HUES64 (cell line): ENCODE data around the gene RGL2.
"Not testable (repeated sequence)": the region's sequence is repeated elsewhere in the genome, so short reads cannot be mapped to it uniquely, and the experiment has no call there.

Experiments used
- H3K27ac ChIP-seq: 2 replicates; pipeline ENCODE4 v1.7.0; 2013; ENCODE audit warnings: low read depth, low read length, inconsistent platforms
- H3K27me3 ChIP-seq: 2 replicates; pipeline ENCODE4 v1.6.1; 2013; ENCODE audit warnings: mild to moderate bottlenecking, low read length; ENCODE audit not compliant: insufficient read depth
- H3K36me3 ChIP-seq: 2 replicates; pipeline ENCODE4 v1.6.1; 2013; ENCODE audit warnings: mild to moderate bottlenecking, low read length; ENCODE audit not compliant: insufficient read depth
- H3K4me1 ChIP-seq: 2 replicates; pipeline ENCODE4 v1.6.1; 2013; ENCODE audit warnings: mild to moderate bottlenecking, low read length, moderate library complexity; ENCODE audit not compliant: insufficient read depth
- H3K4me3 ChIP-seq: 2 replicates; pipeline ENCODE4 v1.5.1; 2013; ENCODE audit warnings: mild to moderate bottlenecking, low read length, moderate library complexity
- H3K9ac ChIP-seq: 2 replicates; pipeline ENCODE4 v1.6.1; 2013; ENCODE audit warnings: mild to moderate bottlenecking, low read depth, low read length
- H3K9me3 ChIP-seq: 2 replicates; pipeline ENCODE4 v1.6.1; 2013; ENCODE audit warnings: low read depth, low read length; ENCODE audit not compliant: insufficient read depth
- WGBS: fragments of 150-250, 120-280 bp; methylation state at CpG from one replicate; pipeline ENCODE4 v1.1.7; 2013; ENCODE audit warnings: missing lambda C conversion rate; 5-methylcytosine and 5-hydroxymethylcytosine counted together

Gene RGL2

DNA sequence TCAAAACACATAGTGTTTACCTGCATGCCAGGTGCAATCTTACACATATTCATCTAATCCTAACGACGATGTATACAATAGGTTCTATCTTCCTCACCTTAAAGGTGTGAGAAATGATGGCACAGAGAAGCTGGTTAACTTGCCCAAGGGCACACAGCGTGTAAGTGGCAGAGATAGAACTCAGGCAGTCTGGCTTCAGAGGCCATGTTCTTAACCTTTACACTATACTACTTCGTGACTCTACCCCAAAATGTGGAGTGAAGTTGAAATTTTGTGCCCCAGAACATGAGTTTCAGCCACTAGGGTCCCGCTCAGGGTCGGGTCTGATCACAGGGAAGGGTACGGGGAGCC, 27.6 kb downstream of the RGL2 start:
- H3K27ac ChIP-seq = peak overlapping the region; percentile 95
- H3K9me3 ChIP-seq = no peaks in the 10 kb centered on the region

DNA sequence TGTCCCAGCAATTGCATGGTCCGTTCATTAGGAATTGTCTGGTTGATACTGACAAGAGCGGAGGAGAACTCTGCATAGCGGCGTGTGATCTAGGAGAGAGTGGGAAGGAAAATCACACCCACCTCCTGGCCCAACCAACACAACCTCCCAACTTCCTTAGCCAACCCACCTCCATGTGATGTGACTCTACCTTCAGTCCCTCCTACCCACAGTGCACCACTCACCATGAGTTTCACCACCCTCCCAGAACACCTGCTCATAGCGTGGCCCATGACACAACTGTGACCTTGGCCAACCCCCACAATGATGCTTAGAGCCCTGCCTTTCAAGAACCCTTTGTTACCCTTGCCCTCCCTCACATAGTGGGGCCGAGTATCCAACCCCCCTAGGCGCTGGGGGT, 34.7 kb downstream of the RGL2 start:
- no peaks in the 10 kb centered on the region for H3K4me1 ChIP-seq
- no peaks in the 10 kb centered on the region for H3K9me3 ChIP-seq
- no peak overlapping the region for H3K4me3 ChIP-seq
- H3K27me3 ChIP-seq = no peaks in the 10 kb centered on the region
- WGBS = 93% methylated on average over 5 of the region's 7 CpGs
- no peak overlapping the region for H3K27ac ChIP-seq
- peaks cover 72% of the 10 kb centered on the region for H3K36me3 ChIP-seq
- H3K9ac ChIP-seq = no peak overlapping the region

More for the DNA sequence above, 27.6 kb downstream of the RGL2 start:
- 2% methylated on average over 7 of the region's 7 CpGs for WGBS
- H3K27me3 ChIP-seq = no peaks in the 10 kb centered on the region
- peak overlapping the region; percentile 97 for H3K9ac ChIP-seq
- peaks cover 17% of the 10 kb centered on the region for H3K4me1 ChIP-seq
- peak overlapping the region; percentile 79 for H3K4me3 ChIP-seq
- H3K36me3 ChIP-seq = peaks cover 75% of the 10 kb centered on the region

DNA sequence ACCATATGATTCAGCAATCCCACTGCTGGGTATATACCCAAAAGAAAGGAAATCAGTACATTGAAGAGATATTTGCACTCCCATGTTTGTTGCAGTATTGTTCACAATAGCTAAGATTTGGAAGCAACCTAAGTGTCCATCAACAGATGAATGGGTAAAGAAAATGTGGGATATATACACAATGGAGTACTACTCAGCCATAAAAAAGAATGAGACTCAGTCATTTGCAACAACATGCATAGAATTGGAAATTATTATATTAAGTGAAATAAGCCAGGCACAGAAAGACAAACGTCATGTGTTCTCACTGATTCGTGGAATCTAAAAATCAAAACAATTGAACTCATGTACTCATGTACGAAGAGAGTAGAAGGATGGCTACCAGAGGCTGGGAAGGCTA, 36.3 kb downstream of the RGL2 start:
- not testable (repeated sequence) for H3K4me3 ChIP-seq, H3K4me1 ChIP-seq, H3K9me3 ChIP-seq, H3K27ac ChIP-seq, H3K9ac ChIP-seq, H3K27me3 ChIP-seq
- peaks cover 61% of the 10 kb centered on the region for H3K36me3 ChIP-seq
- 76% methylated on average over 3 of the region's 3 CpGs for WGBS

DNA sequence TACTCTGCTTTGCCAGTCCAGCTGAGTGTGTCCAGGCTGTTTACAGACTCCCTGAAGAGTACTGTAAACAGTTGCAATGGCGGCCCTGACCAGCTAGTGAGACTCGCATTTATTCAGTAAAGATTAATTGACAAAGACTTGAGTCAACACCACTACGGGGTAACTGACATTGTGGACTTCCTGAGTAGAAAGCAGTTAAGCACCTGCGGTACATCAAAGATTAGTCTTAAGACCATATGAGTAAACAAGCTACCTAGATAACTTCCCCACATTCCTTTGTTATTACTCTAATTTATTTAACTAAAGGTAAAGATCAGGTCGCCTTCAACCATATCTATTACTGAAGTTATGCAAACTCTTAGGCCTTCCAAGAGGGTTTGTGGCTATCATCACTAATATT, 39.7 kb downstream of the RGL2 start:
- Histone ChIP-seq H3K36me3 (peaks cover 38% of the 10 kb centered on the region), H3K9me3 (no peaks in the 10 kb centered on the region; the same call in 1 of the 2 replicates), H3K4me1 (no peaks in the 10 kb centered on the region)

DNA sequence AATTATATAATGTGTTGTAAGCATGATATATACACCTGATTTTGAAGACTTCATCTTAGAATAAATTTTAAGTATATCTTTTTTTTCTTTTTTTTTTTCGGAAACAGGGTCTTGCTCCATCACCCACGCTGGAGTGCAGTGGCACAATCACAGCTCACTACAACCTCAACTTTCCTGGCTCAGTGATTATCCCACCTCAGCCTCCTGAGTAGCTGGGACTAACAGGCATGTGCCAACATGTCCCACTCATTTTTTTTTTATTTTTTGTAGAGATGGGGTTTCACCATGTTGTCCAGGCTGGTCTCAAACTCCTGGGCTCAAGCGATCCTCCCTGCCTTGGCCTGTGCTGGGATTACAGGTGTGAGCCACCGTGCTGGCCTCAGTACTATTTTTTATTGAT, 44.2 kb downstream of the RGL2 start:
- Histone ChIP-seq H3K27ac (no peak overlapping the region), H3K4me3 (no peak overlapping the region), H3K27me3 (no peaks in the 10 kb centered on the region), H3K36me3 (peaks cover 24% of the 10 kb centered on the region), H3K9ac (no peak overlapping the region), H3K9me3 (no peaks in the 10 kb centered on the region; the same call in 1 of the 2 replicates), H3K4me1 (peaks cover 5% of the 10 kb centered on the region; the same call in 1 of the 2 replicates)
- 96% methylated on average over 4 of the region's 4 CpGs for WGBS

More for the DNA sequence above, 39.7 kb downstream of the RGL2 start:
- H3K9ac ChIP-seq = no peak overlapping the region
- WGBS = 92% methylated on average over 5 of the region's 5 CpGs
- H3K27me3 ChIP-seq = no peaks in the 10 kb centered on the region
- no peak overlapping the region for H3K4me3 ChIP-seq
- H3K27ac ChIP-seq = no peak overlapping the region

DNA sequence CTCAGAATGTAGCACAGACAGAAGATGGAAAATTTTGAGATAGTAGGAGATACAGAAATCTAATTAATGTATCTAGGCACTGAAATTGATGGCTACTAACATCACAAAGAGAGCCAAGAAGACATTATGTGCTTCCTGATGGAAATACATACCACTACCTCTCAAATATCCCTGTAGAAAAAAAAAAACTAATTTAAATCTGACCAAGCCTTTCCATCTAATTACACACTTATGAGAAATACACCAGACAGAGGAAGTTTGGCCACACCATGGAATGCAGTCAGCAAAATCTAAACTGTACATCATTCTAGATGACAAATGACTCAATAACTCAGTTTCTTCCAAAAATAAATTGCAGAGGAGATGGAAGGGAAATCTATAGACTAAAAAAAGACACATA, 46.0 kb downstream of the RGL2 start:
- no peak overlapping the region for H3K4me3 ChIP-seq
- H3K9ac ChIP-seq = no peak overlapping the region
- H3K36me3 ChIP-seq = peaks cover 22% of the 10 kb centered on the region
- H3K27me3 ChIP-seq = peaks cover 10% of the 10 kb centered on the region
- H3K9me3 ChIP-seq = no peaks in the 10 kb centered on the region; the same call in 1 of the 2 replicates
- H3K4me1 ChIP-seq = peaks cover 6% of the 10 kb centered on the region; the same call in 1 of the 2 replicates
- H3K27ac ChIP-seq = no peak overlapping the region

DNA sequence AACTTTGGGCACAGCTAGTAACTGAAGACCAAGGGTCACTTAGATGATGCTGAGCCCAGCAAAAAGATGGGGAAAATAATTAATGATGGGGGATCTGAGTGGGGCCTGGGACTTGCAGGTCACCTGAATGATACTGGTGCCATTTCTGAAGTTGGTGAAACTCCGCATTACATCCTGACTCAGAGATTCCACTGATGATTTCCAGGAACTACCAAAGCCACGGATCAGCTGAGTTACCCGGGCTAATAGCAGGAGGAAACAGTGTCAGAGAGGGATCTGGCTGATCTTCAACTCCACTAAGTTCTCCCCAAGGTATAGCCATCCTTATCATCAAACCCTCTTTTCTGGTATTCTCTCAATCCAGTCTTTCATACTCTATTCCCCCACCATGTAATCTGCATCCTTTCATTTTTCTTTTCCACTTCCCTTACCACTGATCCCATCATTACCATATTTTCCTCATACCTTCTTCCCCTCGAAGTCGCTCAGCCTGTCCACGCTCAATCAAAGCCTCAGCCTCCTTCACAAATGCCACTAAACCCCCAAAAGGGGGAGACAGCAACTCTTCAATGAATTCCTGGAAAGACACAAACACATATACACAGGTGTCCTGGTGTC, 47.2 kb downstream of the RGL2 start:
- Histone ChIP-seq H3K36me3 (peaks cover 14% of the 10 kb centered on the region), H3K27ac (no peak overlapping the region), H3K4me3 (no peak overlapping the region), H3K4me1 (peaks cover 6% of the 10 kb centered on the region; the same call in 1 of the 2 replicates), H3K9ac (no peak overlapping the region), H3K9me3 (no peaks in the 10 kb centered on the region), H3K27me3 (peaks cover 23% of the 10 kb centered on the region)
- WGBS = 94% methylated on average over 6 of the region's 6 CpGs

DNA sequence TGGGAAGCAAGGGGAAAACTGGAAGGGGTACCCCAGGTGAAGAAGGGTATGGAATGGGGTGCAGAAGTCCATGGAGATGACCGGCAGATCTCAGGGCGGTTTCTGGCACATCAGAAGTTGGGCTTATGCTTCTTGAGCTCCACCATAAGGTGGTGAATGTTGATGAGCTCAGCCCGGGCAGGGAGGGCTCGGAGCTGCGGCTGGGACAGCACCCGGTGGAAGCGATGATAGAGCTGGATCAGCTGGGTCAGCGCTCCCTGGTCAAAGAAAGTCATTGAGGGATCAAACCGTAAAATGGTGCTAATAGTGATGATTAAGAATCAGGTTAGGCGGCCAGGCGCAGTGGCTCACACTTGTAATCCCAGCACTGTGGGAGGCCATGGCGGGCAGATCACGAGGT, 48.0 kb downstream of the RGL2 start:
- no peak overlapping the region for H3K4me3 ChIP-seq
- H3K27me3 ChIP-seq = peaks cover 30% of the 10 kb centered on the region
- no peaks in the 10 kb centered on the region for H3K9me3 ChIP-seq
- no peak overlapping the region for H3K27ac ChIP-seq
- no peak overlapping the region for H3K9ac ChIP-seq
- H3K4me1 ChIP-seq = peaks cover 6% of the 10 kb centered on the region; the same call in 1 of the 2 replicates
- peaks cover 14% of the 10 kb centered on the region for H3K36me3 ChIP-seq
- WGBS = 94% methylated on average over 13 of the region's 13 CpGs

DNA sequence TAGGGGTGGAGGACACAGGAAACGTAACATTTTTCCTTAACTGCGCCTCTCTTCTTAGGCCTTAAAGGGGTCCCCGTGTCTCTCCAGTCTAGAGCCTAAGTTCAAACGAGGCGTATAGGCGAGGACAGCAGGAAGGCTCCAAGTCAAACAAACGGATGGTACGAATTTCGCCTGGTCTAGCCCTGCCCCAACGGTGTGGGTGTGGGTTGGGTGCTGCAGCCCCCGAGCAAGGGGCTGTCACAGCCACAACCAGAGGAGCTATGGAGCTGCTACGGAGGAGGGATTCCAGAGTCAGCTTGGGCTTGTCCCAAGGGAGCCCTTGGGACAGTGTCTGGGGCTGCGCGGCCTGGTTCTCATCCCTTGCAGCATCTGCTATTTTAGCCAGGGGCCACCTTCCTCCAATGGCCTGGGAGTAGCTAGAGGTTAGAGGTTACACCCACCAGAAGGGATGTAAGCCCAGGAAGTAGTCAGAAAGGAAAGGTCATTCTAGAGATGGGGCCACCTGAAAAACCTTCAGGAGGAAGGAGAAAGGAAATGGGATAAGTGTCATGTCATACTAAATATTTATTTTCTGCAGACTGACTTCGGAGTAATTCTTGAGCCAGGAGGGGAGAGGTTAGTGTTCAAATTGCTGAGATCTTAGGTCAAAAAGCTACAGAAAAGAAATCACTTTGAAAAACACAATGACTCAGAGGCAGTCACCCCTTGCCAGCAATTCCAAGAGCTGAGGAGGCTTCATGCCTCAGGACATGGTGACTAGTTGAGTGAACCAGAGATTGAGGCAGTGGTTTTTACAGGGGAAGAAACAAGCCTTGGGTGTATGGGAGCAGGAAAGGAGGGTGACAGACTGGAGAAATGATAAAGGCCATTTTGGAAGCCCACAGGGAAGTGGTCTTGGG, 48.8 kb downstream of the RGL2 start:
- Histone ChIP-seq H3K4me3 (peak overlapping the region; percentile 77), H3K27ac (peak overlapping the region; percentile 82; the same call in 1 of the 2 replicates)
- 45% methylated on average over 15 of the region's 15 CpGs for WGBS

DNA sequence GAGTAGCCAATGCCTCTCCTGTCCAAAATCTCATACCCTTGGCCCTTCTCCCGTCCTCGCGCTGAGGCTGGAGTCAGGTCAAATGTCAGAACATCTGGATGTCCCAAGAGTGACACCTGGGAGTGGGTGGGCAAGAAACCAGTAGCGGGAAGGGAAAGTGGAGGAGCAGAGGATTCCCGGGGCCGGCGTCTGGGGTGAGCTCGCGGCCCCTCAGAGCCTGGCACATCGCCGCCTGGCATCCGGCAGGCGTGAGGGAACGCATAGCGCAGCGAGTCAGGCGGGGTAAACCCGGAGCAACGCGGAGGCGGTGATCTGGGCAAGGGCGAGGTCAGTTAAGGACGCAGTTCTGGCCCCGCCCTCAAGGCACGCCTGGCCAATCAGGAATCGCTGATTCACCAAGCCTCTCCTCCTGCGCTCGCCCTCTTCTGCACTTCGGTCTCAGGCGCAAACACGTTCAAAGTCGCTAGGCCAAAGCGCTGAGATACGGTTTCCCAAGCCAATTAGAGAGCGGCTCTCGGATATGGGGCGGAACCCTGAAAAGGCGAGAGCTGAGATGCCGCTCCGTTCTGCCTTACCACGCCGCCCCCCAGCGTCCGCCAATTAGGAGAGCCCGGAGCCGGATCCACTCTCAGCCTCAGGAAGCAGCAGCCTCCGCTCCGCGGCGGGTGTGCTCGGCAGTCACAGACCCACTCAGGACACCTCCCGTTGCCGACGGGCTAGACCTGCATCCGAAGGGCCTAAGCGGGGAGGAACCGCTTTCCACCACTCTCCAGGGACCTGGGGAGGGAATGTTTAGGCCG, 49.6 kb downstream of the RGL2 start:
- H3K27me3 ChIP-seq = peaks cover 34% of the 10 kb centered on the region
- under 1% methylated on average over 58 of the region's 58 CpGs for WGBS
- H3K9ac ChIP-seq = peak overlapping the region; percentile 78
- H3K9me3 ChIP-seq = no peaks in the 10 kb centered on the region
- peak overlapping the region; percentile 82; the same call in 1 of the 2 replicates for H3K27ac ChIP-seq
- peaks cover 6% of the 10 kb centered on the region; the same call in 1 of the 2 replicates for H3K4me1 ChIP-seq
- peak overlapping the region; percentile 77 for H3K4me3 ChIP-seq
- H3K36me3 ChIP-seq = peaks cover 14% of the 10 kb centered on the region

More for the DNA sequence above, 48.8 kb downstream of the RGL2 start:
- H3K27me3 ChIP-seq = peaks cover 34% of the 10 kb centered on the region
- no peaks in the 10 kb centered on the region for H3K9me3 ChIP-seq
- H3K36me3 ChIP-seq = peaks cover 14% of the 10 kb centered on the region
- peak overlapping the region; percentile 78 for H3K9ac ChIP-seq
- peaks cover 6% of the 10 kb centered on the region; the same call in 1 of the 2 replicates for H3K4me1 ChIP-seq

DNA sequence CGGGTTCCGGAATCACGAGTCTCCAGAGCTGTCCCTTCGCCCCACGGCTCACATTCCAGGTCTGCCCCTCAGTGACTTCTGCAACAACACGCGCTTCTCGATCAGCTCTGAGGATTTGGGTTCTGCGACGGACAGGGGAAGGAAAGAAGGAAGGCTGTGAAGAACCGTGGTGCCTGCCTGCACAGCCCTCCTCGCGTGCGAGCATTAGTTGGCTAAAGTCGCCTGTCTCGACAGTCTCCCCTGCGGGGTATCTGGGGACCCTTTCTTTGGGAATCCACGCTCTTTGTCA, 50.2 kb downstream of the RGL2 start:
- Histone ChIP-seq H3K27me3 (peaks cover 35% of the 10 kb centered on the region), H3K9me3 (no peaks in the 10 kb centered on the region), H3K36me3 (peaks cover 14% of the 10 kb centered on the region), H3K9ac (peak overlapping the region; percentile 13; the same call in 1 of the 2 replicates), H3K4me3 (peak overlapping the region; percentile 77), H3K4me1 (peaks cover 6% of the 10 kb centered on the region; the same call in 1 of the 2 replicates), H3K27ac (no peak overlapping the region)
- 4% methylated on average over 18 of the region's 18 CpGs for WGBS
